GM12873 (cell line): ENCODE results near the gene C21orf58.

Source experiments
- TF ChIP-seq, protein P1 (sequence below): IDR thresholded peaks from 2 replicates; pipeline ENCODE4 v1.5.1; 2012; ENCODE audit warnings: low read depth, mild to moderate bottlenecking, moderate library complexity, low read length, control low read depth; ENCODE audit not compliant: insufficient read depth; ENCODE audit errors: missing control alignments

C21orf58 gene

DNA sequence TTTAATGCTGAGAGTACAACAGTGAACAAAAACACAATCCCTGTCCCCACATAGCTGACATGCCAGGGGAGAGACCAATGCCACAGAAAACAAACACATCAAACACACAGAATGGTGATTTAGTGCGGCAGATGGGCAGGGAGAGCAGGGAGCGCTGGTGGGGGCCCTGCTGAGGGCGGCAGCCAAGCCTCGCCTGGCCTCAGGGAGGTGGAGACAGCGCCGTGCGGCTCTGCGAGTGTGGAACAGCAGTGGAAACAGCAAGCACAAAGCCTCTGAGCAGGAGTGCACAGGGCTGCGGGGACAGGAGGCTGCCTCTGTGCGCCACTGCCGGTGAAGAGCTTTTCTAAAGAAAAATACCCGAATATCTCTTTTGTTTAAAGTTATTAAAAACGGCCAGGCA, 55.3 kb downstream of the C21orf58 start:
- TF ChIP-seq, protein P1, sequence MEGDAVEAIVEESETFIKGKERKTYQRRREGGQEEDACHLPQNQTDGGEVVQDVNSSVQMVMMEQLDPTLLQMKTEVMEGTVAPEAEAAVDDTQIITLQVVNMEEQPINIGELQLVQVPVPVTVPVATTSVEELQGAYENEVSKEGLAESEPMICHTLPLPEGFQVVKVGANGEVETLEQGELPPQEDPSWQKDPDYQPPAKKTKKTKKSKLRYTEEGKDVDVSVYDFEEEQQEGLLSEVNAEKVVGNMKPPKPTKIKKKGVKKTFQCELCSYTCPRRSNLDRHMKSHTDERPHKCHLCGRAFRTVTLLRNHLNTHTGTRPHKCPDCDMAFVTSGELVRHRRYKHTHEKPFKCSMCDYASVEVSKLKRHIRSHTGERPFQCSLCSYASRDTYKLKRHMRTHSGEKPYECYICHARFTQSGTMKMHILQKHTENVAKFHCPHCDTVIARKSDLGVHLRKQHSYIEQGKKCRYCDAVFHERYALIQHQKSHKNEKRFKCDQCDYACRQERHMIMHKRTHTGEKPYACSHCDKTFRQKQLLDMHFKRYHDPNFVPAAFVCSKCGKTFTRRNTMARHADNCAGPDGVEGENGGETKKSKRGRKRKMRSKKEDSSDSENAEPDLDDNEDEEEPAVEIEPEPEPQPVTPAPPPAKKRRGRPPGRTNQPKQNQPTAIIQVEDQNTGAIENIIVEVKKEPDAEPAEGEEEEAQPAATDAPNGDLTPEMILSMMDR: no peak

DNA sequence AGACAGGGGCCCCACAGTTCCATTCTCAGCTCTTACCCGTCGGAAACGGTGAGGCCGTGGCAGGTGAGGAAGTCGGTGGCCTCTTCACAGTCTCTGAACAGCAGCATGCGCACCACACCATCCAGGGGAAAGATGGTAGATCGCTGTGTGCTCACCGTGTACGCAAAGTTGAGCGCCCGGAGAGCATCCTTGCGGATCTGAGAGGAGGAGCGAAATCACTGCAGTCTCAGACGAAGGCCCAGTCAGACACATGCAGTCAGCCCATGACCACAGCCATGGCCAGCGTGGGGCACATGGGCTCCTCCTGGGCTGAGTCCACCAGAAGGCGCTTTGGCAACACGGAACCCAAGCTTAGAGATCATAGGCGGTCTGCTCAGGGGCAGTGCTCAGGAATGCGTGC, 56.7 kb downstream of the C21orf58 start:
- TF ChIP-seq, protein P1: no peak

DNA sequence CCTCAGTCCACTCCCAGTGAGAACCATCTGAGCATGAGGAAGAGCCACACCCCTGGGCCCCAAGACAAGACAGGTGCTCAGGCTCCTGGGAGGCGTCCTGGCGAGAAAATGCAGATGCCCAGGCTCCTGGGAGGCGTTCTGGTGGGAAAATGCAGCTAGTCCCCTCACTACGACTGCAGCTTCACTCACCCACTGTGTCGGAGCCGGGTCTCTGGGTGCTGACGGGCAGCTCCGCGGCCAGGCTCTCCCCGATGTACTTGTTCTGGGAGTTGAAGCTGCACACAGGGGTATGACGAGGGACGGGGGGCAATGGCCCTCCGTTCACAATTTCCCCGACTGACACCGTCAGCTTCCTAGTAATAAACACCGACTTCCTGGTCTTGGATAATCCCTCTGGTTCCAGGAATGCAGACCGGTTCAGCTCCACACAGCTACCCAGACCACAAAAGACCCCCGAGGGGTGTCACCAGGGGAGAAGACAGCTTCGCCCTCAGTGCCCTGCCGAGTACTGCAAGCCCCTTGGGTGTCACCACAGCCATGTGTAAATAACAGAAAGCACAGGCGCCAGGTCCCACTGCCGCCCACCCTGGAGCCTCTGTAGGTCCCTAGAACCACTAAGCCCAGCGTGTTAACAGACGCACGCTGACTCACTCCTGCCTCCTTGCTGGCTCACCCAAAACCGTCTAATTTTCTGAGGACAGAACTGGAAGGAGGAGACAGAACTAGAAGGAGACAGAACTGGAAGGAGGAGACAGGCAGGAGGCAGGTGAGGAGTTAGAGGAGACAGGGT, 57.7 kb downstream of the C21orf58 start:
- TF ChIP-seq, protein P1: no peak

DNA sequence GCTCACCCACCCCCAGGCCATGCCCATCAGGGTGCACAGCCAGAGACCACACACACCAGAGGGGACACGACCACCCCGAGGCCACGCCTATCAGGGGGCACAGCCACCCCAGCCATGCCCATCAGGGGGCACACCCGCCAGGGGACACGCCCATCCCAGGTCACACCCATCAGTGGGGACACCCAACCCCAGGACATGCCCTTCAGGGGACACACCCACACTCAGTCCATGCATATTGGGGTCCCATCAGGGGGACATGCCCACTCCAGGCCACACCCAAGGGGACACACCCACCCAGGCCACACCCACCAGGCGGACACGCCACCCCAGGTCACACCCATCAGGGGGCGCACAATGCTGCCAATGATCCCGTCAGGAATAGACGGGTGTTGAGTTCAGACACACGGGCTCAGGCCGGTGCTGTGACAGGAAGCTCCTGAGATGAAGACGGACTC, 59.0 kb downstream of the C21orf58 start:
- TF ChIP-seq, protein P1: no peak

DNA sequence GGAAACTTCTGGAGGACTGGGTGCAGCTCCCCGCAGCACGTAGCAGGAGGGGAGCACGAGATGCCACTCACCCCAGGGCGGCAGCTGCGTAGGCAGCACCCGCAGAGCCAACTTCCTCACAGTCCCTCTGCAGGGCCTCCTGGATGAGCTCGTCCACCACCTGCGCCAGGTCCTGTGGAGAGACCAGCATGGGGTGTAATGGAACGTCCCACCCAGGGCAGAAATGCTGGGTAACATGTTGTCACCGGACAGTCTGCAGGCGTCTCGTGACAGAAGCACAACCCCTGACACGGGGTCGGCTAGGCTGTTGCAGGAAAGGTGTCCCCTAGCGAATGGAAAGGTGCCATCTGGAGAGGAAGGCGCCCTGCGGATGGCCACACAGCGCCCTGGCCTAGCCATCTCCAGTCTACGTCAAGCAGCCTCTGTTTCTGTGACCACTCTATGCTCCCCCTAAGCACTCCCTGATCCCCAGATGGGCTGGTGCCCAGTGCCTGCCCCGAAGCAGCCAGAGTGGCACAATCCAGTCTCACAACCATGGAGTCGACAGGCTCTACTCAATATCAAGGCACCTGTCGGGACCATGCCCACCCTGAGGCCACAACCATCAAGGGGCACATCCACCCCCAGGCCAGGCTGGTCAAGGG, 59.5 kb downstream of the C21orf58 start:
- TF ChIP-seq, protein P1: no peak

DNA sequence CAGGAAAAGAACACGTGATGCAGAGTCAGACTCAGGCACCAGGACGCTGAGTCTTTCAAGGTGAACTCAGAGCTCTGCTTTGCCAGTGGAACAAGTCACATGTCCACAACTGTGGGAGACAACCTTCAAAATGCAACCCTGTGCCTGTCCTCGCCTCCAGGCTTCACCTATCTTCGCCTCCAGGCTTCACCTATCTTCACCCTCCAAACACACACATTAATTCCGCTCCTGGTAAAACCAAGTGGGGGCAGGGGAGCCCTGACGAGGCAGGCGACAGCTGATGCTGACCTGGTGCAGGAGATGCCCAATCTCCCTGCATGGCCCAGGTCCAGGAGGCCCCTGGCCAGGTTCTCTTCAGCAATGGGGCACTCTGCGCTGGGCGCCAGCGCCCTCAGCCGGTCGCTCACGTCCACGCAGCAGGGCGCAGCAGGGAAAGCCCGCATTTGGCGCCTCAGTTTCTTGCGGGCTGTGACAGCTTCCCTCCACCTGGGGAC, 67.1 kb downstream of the C21orf58 start:
- TF ChIP-seq, protein P1: no peak

DNA sequence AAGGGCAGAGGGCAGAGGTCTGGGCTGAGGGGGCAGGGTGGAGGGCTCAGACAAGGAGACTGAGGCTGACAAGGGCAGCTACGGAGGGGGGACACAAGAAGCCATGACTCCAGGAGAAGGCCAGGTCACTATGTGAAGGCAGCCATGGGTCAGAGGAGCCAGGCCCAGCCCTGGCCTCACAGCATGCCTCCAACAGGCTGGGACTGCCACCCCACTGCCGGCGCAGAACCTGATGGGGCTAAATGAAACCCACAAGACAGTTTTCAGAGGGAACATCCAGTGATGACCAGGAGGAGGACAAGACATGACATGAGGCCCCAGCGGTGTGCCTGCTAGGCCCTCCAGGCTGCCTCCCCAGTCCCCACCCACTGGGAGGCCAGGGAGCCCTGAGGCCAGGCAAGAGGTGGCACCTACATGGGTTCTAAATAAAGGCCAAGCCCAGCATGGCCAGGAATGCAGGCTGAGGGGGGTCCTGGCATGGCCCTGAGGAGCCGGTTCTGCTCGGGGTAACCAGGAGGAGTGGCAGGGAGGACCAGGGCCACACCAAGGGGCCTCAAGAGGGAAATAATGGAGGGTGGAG, 67.8 kb downstream of the C21orf58 start:
- TF ChIP-seq, protein P1: no peak
